ENCODE data around the gene IFNLR1.

IFNLR1 gene

GRCh38 chr1:24122776-24123175, 64.3 kb downstream of the IFNLR1 start:
- no peaks in the 10 kb centered on the region for H3K9me3 ChIP-seq (ENCODE audit: control insufficient read depth, low read length)
- no peaks in the 10 kb centered on the region for H3K27me3 ChIP-seq (ENCODE audit: control insufficient read depth, insufficient read depth, low read length)
- no peak overlapping the region for H3K9ac ChIP-seq (ENCODE audit: low read length)
- no peak overlapping the region for H3K4me3 ChIP-seq (ENCODE audit: low read length)
- peaks cover 35% of the 10 kb centered on the region for H3K4me1 ChIP-seq (ENCODE audit: control insufficient read depth, insufficient read depth, low read length)
- H3K36me3 ChIP-seq (ENCODE audit: control insufficient read depth, insufficient read depth, low read length): no peaks in the 10 kb centered on the region

GRCh38 chr1:24121406-24121805, 65.7 kb downstream of the IFNLR1 start:
- Histone ChIP-seq H3K27me3 (ENCODE audit: control insufficient read depth, insufficient read depth, low read length) (no peaks in the 10 kb centered on the region), H3K9ac (ENCODE audit: low read length) (no peak overlapping the region), H3K9me3 (ENCODE audit: control insufficient read depth, low read length) (no peaks in the 10 kb centered on the region), H3K36me3 (ENCODE audit: control insufficient read depth, insufficient read depth, low read length) (no peaks in the 10 kb centered on the region), H3K4me3 (ENCODE audit: low read length) (no peak overlapping the region), H3K4me1 (ENCODE audit: control insufficient read depth, insufficient read depth, low read length) (peaks cover 39% of the 10 kb centered on the region)

- no peaks in the 10 kb centered on the region for H3K36me3 ChIP-seq (ENCODE audit: control insufficient read depth, insufficient read depth, low read length)
- H3K4me3 ChIP-seq (ENCODE audit: low read length): no peak overlapping the region
- no peak overlapping the region for H3K9ac ChIP-seq (ENCODE audit: low read length)
- H3K9me3 ChIP-seq (ENCODE audit: control insufficient read depth, low read length): no peaks in the 10 kb centered on the region
- peaks cover 39% of the 10 kb centered on the region for H3K4me1 ChIP-seq (ENCODE audit: control insufficient read depth, insufficient read depth, low read length)
- no peaks in the 10 kb centered on the region for H3K27me3 ChIP-seq (ENCODE audit: control insufficient read depth, insufficient read depth, low read length)
These were observed 66.1 kb downstream of the IFNLR1 start for GRCh38 chr1:24120965-24121364.

- Histone ChIP-seq H3K4me1 (ENCODE audit: control insufficient read depth, insufficient read depth, low read length) (peaks cover 39% of the 10 kb centered on the region), H3K27me3 (ENCODE audit: control insufficient read depth, insufficient read depth, low read length) (no peaks in the 10 kb centered on the region), H3K9ac (ENCODE audit: low read length) (no peak overlapping the region), H3K9me3 (ENCODE audit: control insufficient read depth, low read length) (no peaks in the 10 kb centered on the region), H3K36me3 (ENCODE audit: control insufficient read depth, insufficient read depth, low read length) (no peaks in the 10 kb centered on the region), H3K4me3 (ENCODE audit: low read length) (no peak overlapping the region)
These were observed 67.0 kb downstream of the IFNLR1 start for GRCh38 chr1:24119859-24120756.

- H3K27me3 ChIP-seq (ENCODE audit: control insufficient read depth, insufficient read depth, low read length): peaks cover 3% of the 10 kb centered on the region
- no peaks in the 10 kb centered on the region for H3K36me3 ChIP-seq (ENCODE audit: control insufficient read depth, insufficient read depth, low read length)
- H3K4me1 ChIP-seq (ENCODE audit: control insufficient read depth, insufficient read depth, low read length): peaks cover 43% of the 10 kb centered on the region
- no peaks in the 10 kb centered on the region for H3K9me3 ChIP-seq (ENCODE audit: control insufficient read depth, low read length)
- H3K9ac ChIP-seq (ENCODE audit: low read length): no peak overlapping the region
- no peak overlapping the region for H3K4me3 ChIP-seq (ENCODE audit: low read length)
These were observed 67.6 kb downstream of the IFNLR1 start for GRCh38 chr1:24119489-24119858.

- Histone ChIP-seq H3K9ac (ENCODE audit: low read length) (no peak overlapping the region), H3K4me3 (ENCODE audit: low read length) (peak overlapping the region; percentile 14), H3K36me3 (ENCODE audit: control insufficient read depth, insufficient read depth, low read length) (no peaks in the 10 kb centered on the region), H3K4me1 (ENCODE audit: control insufficient read depth, insufficient read depth, low read length) (peaks cover 43% of the 10 kb centered on the region), H3K9me3 (ENCODE audit: control insufficient read depth, low read length) (no peaks in the 10 kb centered on the region), H3K27me3 (ENCODE audit: control insufficient read depth, insufficient read depth, low read length) (peaks cover 10% of the 10 kb centered on the region)
These were observed 68.5 kb downstream of the IFNLR1 start for GRCh38 chr1:24118410-24119242.

GRCh38 chr1:24117722-24118409, 69.2 kb downstream of the IFNLR1 start:
- Histone ChIP-seq H3K27me3 (ENCODE audit: control insufficient read depth, insufficient read depth, low read length) (peaks cover 11% of the 10 kb centered on the region), H3K9ac (ENCODE audit: low read length) (no peak overlapping the region), H3K4me1 (ENCODE audit: control insufficient read depth, insufficient read depth, low read length) (peaks cover 43% of the 10 kb centered on the region), H3K36me3 (ENCODE audit: control insufficient read depth, insufficient read depth, low read length) (no peaks in the 10 kb centered on the region), H3K9me3 (ENCODE audit: control insufficient read depth, low read length) (no peaks in the 10 kb centered on the region), H3K4me3 (ENCODE audit: low read length) (no peak overlapping the region)

- peaks cover 47% of the 10 kb centered on the region for H3K4me1 ChIP-seq (ENCODE audit: control insufficient read depth, insufficient read depth, low read length)
- no peak overlapping the region for H3K4me3 ChIP-seq (ENCODE audit: low read length)
- no peaks in the 10 kb centered on the region for H3K36me3 ChIP-seq (ENCODE audit: control insufficient read depth, insufficient read depth, low read length)
- H3K9me3 ChIP-seq (ENCODE audit: control insufficient read depth, low read length): no peaks in the 10 kb centered on the region
- H3K9ac ChIP-seq (ENCODE audit: low read length): no peak overlapping the region
- H3K27me3 ChIP-seq (ENCODE audit: control insufficient read depth, insufficient read depth, low read length): peaks cover 14% of the 10 kb centered on the region
These were observed 70.0 kb downstream of the IFNLR1 start for GRCh38 chr1:24117132-24117531.

- Histone ChIP-seq H3K36me3 (ENCODE audit: control insufficient read depth, insufficient read depth, low read length) (no peaks in the 10 kb centered on the region), H3K9ac (ENCODE audit: low read length) (no peak overlapping the region), H3K4me3 (ENCODE audit: low read length) (no peak overlapping the region), H3K9me3 (ENCODE audit: control insufficient read depth, low read length) (no peaks in the 10 kb centered on the region), H3K4me1 (ENCODE audit: control insufficient read depth, insufficient read depth, low read length) (peaks cover 34% of the 10 kb centered on the region), H3K27me3 (ENCODE audit: control insufficient read depth, insufficient read depth, low read length) (peaks cover 26% of the 10 kb centered on the region)
These were observed 72.3 kb downstream of the IFNLR1 start for GRCh38 chr1:24114753-24115152.

GRCh38 chr1:24113641-24114033, 73.5 kb downstream of the IFNLR1 start:
- peaks cover 27% of the 10 kb centered on the region for H3K4me1 ChIP-seq (ENCODE audit: control insufficient read depth, insufficient read depth, low read length)
- H3K9ac ChIP-seq (ENCODE audit: low read length): no peak overlapping the region
- no peaks in the 10 kb centered on the region for H3K36me3 ChIP-seq (ENCODE audit: control insufficient read depth, insufficient read depth, low read length)
- H3K4me3 ChIP-seq (ENCODE audit: low read length): no peak overlapping the region
- H3K27me3 ChIP-seq (ENCODE audit: control insufficient read depth, insufficient read depth, low read length): peaks cover 27% of the 10 kb centered on the region
- H3K9me3 ChIP-seq (ENCODE audit: control insufficient read depth, low read length): no peaks in the 10 kb centered on the region

GRCh38 chr1:24111996-24112779, 74.9 kb downstream of the IFNLR1 start, which contains the start of gene MYOM3:
TSS of gene MYOM3 (minus strand) at chr1:24112135. CDS start at chr1:24108636, 3,499 bp downstream.
- H3K4me1 ChIP-seq (ENCODE audit: control insufficient read depth, insufficient read depth, low read length): peaks cover 14% of the 10 kb centered on the region

More at GRCh38 chr1:24111996-24112779, 74.9 kb downstream of the IFNLR1 start, which contains the start of gene MYOM3:
- Histone ChIP-seq H3K4me3 (ENCODE audit: low read length) (no peak within 1 kb of the TSS), H3K27me3 (ENCODE audit: control insufficient read depth, insufficient read depth, low read length) (peaks cover 27% of the 10 kb centered on the region), H3K9ac (ENCODE audit: low read length) (no peak within 1 kb of the TSS), H3K9me3 (ENCODE audit: control insufficient read depth, low read length) (no peaks in the 10 kb centered on the region), H3K36me3 (ENCODE audit: control insufficient read depth, insufficient read depth, low read length) (no peaks in the 10 kb centered on the region)
